GM19452 (cell line): ENCODE data around the gene AHDC1.

Experiments
- ATAC-seq: cut with Tn5 transposase; IDR thresholded peaks from one replicate; pipeline ENCODE4 v1.9.1; 2021; ENCODE audit not compliant: unreplicated experiment

Gene AHDC1

DNA sequence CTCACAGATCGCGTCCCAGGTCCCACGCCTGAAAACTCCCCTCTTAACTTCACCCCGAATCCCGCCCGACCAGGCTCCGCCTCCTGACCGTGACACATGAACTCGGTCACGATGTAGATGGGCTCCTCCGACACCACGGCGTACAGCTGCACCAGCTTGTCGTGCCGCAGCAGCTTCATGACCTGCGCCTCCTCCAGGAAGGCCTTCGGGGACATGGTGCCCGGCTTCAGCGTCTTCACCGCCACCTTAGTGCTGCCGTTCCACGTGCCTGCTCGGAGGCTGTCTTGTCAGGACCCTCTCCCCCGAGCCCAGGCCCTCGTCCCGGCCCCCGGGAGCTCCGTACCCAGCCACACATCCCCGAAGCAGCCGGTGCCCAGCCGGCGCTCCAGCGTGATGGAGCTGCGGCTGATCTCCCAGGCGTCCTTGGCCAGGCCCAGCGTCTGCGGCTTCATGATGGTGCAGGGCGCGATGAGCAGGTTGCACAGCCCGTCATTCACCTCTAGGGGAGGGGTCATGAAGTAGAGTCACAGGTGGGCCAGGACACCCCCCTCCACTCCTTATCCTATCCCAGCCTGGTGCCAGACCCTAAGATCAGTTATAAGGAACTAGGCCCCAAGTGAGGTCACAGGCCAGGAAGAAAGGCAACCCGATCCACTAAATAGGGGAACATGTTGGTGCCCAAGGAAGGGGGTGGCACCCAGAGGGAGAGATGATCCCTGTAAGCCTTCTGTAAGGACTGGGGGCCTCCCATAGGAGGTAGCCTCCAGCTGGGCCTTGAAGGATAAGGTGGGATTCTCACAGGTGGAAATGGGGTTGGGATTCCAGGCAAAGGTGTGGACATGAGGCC, 11.6 kb upstream of the AHDC1 start:
- ATAC-seq: no peak

DNA sequence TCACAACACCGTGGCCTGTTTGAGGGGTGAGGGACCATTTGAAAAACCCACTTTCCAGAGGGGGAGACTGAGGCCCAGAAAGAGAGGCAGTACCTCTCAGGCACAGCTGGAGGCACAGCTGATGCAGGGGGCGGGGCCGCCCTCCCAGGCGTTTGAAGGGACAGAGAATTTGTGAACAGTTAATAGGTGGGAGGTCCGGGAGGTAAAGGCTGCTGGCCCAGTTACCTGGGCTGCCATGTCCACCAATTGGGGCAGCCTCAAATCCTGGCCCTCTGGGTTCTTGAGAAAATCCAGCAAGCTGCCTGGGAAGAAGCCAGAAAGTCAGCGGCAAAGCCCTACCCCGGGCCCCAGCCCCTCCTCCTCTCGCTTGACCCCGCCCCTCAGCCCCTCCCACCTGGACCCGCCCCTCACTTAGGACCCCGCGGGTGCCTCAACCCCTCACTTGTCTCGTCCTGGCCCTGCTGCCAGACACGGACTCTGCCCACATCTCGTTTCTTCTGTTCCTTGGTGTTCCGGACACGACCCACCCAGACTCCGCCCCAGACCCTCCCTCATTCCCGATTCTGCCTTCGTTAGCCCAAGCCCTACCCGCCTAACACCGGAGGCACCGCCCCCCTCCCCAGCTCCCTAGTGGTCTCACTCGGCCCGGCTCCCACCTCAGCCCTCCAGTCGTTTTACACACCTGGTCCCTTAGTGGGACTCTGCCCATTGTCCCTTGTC, 10.8 kb upstream of the AHDC1 start:
- ATAC-seq: no peak

DNA sequence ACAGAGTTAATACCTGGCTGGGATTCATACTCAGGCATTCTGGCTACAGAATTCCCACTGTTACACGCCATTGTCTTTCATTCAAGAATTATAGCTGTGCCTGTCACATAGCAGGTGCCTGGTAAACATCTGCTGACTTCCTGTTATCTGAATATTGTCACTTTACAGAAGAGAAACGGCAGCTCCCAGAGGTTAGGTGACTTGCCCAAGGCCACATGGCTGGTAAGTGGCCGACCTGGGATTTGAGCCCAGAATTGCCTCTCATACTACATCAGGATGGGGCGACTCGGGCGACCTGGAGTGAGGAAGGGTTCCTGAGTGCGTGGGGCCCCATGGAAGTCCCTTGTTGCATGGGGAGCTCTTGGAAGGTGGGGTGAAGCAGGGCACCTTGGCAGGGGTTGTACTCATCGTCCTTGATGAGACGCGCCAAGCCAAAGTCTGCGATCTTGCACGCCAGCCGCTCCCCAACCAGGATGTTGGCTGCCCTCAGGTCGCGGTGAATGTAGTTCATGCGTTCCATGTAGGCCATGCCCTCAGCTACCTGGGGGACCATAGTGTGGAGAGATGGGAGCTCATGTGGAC, 10.2 kb upstream of the AHDC1 start:
- no peak for ATAC-seq

DNA sequence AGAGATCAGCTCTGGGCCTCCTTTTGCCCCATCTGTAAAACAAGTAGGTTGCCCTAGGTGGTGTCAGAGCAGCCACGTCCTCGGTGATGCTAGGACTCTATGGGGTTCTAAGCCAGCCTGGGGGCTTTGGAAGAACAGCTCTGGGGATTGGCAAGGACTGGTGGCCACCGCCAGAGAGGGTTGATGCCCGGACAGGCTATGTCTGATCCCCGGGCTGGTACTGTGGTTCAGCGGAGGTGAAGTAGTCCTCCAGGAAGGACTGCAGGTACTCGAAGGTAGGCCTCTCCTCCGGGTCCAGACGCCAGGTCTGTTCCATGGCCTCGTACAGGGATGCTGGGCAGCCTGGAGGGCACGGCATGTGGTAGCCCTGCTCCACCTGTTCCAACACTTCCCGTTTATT, 8.8 kb upstream of the AHDC1 start:
- ATAC-seq: no peak

DNA sequence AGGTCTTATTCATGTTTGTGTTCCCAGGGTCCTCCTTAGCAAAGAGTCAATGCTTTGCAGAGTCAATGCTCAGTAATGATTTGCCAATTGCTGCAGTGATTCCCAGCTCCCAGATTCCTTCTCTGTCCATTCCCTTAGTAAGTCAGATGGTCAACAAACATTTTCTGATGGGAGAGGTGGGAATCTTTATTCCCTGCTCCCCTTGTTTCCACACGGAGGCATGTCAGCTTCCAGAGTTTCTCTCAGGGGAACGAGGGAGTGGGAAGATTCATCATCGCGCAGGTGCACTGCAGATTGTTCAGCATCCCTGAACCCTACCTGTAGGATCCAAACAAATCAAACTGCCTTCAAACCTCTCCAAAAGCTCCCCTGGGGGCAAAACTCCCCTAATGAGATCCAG, 7.5 kb upstream of the AHDC1 start:
- ATAC-seq: no peak

DNA sequence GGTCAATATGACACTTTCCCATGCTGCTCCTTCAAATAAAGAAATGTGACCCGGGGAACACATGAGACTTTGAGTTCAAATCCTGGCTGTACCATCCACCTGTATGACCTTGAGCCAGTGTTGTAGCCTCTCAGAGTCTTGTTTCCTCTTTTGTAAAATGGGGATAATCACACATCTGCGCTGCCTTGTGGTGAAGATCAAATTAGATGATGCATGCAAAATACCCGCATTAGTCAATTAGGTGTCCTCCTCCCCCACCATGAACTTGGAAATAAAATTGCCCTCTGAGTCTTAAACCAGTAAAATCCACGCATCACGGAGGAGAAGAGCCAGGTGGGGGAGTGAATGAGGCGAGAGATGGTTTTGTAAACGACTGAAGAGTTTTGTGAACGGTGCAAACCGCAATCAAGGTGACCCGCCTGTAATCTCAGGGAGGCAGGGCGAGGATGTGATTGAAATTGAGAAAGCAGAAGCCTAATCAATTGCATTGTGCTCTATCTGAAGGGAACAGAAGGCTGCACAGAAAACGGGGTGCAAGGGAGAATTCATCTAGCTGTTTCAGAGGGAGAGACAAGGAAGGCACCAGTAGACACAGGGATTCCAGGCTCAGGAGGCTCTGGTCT, 5.8 kb upstream of the AHDC1 start:
- ATAC-seq: no peak

DNA sequence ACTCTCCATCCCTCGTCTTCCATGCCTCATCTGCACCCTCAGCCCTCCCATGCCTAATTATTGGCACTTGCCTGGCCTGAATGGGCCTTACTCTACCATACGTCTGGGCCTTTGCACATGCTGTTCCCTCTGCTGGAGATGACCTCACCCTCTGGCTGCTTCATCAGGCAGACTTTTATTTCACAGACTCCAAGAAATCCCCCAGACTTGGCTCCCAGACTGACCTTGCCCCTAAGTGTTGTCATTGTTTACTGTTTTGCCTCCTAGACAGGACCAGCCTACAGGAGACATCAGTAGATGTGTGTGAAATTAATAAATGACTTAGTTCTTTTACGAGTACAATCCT, 5.2 kb upstream of the AHDC1 start:
- no peak for ATAC-seq

DNA sequence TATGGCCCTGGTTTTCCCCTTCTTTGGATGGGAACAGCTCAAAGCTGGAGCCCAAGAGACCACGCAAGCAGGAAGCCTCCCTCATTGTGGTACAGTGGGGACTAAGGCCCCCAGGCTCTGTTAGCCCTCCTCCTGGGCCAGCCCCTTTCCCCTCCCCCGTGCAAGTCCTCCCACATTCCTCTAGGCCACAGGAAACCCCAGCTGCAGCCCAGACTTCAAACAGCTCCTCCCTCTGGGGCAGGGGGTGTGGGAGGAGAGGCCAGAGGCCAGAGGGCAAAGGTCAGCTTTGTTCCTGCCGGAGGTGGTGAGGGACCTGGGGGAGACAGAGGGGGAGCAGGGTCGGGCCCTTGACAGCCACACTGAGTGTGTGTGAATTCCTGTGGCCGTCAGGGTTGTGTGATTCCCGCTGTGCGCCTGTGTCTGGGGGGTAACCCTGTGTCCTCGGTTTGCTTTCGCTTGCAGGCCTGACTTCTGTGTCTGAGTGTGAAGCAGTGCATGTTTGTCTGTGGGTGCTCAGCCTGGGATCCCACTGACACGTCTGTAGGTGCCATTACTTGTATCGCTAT, 3.4 kb upstream of the AHDC1 start:
- no peak for ATAC-seq

DNA sequence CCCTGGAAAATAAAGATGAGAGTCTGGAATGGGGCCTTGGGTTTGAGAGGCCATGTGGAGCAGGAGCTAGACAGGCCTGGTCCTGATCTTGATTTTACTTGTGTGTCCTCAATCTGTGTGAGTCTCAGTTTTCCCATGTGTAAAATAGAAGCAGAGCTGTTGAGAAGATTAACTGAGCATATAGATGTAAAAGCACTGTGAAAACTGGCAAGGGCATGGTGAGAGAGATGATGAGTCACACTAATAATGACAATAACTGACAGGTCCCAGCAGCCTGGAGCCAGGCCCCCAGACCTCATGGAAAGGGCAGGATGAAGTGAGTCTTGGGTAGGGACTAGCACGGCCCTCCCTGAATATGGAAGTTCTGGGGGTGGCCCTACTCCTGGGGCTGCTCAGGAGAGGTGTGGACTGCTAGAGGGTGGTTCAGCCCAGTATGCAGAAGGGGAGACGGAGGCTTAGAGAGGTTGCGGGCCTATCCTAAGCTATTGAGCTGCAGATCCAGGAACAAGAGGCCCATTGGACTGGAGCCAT, 2.8 kb upstream of the AHDC1 start:
- ATAC-seq: no peak

DNA sequence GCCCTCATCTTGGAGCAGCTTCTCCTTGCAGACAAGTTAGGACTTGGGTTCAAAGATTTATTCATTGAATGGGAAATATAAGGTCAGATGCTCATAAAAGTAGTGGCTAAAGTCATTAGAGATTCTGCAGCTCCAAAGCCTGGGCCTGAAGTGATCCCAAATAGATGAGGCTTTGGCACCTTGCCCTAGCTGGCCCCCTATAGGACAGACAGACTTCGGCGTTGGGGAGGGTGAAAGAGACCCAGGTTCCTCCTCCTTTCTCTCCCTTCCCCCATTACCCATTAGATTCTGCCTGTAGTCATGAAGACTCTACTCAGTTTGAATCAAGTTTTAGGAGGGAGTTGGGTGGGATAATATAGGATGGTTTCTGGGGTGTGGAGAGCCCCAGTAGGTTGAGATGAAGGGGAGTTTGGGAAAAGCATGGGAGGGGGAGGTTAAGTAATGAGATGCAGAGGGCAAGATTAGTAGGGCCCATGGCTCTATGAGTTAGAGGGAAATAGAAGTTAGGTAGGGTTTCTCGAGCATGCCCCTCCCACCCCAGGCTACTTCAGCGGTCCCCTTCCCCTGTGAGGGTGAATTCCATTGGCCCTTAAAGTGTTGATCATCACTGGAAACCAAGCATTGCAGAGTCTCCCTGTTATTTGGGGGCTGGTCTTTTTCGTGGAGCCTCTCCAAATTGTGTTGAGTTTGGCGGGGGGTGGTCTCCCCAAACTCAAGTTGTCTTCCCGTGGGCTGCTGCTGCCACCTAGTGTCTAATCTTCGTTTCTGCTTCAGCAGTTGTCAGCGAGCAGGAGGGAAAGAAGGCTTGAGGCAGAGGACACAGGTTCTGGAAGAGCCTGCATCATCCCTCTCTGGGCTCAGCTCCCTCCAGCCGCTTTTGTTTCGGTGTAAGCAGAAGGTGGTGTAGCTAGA, 2.1 kb upstream of the AHDC1 start:
- ATAC-seq: no peak

DNA sequence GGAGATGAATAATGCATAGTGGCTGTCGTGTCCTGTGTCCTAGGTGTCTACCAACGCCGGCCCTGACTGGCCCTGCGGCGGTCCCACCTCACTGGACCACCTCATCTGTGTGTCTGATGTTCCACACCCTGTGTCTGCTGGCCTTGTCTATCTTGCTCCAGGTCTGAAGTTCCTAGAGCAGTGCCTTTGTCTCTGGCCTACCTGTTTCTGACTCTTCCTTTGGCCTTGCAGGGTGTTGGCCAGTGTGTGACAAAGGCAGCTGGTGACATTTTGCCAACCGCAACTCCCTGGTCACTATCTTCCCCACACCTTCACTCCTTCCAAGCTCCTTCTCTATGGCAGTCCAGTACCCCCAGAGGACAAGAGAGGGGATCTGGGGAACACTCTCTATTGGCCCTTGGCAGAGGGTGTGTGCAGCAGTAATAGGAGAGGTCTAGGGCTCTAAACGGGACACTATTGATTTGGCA, 1.4 kb upstream of the AHDC1 start:
- no peak for ATAC-seq

DNA sequence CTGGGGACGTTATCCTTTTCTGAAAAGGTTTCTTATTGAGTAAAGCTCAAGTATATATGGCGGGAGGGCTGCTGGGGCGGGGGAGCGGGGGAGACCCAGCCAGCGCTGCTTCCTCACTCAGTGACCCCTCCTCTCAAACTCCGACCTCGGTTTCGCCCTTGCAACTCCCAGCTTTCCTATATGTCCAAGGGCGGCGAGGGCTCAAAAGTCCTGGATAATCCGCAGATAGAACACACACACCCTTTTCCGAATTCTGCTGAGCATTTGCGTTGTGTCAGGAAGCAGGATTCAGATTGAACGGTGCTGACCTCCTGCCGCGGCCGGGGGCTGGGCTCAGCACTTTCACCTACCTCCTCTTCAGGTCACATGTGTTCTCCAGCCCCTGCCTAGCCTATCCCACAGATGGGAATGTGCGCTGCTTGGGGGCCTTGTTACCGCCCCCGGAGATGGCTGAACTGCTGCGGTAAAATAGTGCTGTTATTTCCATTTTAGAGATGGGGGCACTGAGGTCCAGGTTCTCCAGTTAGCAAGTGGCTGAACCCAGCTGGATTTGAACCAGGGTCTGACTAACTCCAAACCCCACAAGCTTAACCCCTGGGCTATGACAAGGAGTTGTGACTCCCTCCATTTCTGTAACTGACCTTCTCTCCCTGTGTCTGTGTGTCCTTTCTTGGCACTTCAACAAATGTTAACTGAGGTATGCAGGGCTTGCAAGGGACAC, 795 bp upstream of the AHDC1 start:
- ATAC-seq: no peak

DNA sequence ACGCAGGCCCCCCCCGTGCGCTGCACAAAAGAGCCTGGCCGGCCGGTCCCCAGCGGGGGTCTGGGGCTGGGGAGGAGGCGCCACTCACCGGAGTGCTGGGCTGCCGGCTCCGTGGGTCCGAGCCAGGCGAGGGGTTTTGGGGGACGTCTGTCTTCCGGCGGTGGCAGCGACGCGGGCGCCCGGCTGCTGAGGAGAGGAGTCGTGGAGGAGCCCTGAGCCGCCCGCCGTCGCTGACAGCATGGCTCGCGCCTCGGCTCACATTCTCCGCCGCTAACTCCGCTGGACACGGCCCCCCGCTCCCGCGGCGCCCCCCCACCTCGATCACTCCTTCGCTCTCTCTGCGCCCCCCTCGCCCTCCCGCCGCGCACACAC, 649 bp downstream of the AHDC1 start:
- no peak for ATAC-seq

DNA sequence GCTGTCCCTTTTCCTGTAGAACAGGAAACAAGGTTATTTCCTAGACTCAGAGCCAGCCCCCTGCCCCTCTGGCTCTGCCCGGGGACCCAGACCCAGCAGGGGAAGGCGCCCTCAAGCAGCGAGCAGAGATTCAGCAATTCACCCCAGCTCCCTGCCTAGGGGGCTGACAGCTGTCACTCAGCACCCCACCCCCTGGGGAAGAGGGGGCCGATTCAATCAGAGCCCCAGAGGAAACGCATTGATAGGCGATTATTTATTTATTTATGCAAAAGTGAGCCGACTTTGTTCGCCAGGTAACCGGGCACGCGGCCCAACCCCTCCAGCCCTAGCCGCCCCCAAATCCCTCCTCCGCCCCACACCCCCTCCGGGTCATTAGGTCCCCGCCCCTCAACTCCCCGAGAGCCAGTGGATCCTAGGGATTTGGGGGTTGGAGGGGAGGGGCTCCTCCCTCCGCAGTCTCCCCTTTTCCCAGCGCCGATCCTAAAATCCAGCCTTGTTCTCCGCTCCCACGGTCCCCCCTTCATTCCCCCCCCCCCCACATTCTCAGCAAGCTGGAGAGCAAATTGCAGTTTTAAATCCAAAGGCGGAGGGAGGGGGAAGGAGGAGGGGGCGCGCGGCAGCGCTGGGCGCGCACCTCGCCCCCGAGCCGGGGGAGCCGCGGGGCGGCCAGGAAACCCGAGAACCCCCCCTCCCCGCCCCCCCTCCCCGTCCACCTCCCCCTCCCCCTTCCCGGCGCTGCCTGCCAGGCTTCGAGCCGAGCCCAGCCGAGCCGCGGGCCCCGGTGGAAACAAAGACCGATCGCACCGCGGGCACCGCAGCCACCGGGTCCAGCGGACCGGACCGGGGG, 1.3 kb downstream of the AHDC1 start:
- no peak for ATAC-seq

DNA sequence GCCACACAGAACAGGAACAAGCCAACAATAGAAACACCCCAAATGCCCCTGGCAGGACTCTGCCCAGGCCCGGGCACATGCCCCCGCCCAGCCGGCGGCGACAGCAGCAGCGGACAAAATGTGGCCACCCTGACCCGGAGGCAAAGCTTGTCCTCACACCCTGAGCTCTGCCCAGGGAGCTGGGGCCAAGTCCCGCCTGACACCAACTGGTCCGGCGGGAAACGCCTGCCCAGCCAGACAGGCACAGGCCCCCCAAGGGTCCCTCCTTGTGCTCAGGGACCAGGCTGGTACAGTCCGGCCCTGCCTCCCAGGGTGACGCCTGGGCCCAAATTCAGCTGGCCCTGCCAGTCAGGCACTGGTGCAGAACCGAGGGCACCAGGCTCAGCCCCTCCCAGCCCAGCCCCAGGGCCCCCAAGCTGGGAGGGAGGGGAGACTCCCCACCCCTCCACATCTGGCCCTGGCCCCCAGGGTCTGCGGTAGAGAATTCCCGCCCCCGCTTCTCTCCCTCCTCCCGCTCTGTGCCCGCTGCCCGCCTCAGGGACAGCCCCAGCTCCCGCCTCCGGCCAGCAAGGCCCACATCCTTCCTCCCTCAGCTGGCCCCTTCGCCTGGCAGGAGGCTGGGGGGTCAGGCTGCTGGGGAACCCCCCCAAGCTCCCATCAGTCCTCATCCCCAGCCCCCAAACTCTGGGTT, 2.0 kb downstream of the AHDC1 start:
- no peak for ATAC-seq

DNA sequence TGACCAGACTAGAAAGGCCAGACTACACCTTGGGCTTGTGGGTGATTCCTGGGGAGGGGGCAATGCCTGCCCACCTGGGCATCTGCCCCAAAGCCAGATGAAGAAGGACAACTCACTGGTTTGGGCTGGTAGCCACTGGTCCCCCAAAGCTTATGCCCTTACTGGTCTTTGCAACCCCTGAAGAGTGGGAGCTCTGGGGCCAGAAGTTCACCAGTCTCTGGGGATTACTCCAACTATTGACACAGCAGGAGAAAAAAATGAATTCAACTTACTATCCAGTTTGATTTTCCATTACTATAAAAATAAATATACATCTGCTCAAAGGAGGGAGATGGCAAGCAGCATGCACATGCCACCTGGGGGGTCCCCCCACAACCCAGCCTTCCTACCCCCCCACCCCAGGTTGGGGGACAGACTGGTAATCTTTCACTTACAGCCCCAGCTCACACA, 2.6 kb downstream of the AHDC1 start:
- no peak for ATAC-seq

DNA sequence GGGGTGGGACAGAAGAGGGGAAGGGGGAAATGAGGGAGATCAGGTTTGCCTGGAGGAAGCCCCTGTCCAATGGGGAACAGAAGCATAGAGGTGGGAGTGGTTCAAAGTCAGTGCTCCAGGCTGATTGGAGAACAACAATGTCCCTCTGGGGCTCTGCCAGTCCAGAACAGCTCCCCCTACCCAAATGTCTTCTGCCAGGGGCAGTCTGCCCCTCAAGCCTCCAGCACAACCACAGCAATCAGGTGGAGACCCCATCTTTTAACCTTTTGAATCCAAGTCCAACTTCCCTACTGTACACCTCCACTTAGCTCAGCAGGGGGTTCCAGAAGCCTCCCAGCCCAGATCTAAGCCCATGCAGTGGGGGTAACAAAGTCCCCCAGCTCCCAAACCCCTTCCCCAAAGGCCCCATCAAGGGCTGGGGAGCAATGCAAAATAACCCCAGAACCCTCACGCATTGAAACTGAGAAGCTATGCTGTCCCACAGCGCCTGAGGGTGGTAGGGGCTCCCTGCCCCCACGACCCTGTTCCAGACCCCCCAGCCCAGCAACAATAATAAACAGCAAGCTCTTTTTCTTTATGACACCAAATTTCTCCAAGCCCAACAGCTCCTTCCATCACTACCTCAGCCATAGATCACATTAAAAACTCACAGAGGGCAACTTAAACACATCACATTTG, 3.3 kb downstream of the AHDC1 start:
- ATAC-seq: no peak
